Globus pallidus (tissue), 1 donor: ENCODE results near the gene C8A.

Experiments
- DNase-seq: peaks from one replicate; pipeline ENCODE4 v3.0.0-alpha.2; 2015; ENCODE audit warnings: low spot score

Gene C8A

DNA sequence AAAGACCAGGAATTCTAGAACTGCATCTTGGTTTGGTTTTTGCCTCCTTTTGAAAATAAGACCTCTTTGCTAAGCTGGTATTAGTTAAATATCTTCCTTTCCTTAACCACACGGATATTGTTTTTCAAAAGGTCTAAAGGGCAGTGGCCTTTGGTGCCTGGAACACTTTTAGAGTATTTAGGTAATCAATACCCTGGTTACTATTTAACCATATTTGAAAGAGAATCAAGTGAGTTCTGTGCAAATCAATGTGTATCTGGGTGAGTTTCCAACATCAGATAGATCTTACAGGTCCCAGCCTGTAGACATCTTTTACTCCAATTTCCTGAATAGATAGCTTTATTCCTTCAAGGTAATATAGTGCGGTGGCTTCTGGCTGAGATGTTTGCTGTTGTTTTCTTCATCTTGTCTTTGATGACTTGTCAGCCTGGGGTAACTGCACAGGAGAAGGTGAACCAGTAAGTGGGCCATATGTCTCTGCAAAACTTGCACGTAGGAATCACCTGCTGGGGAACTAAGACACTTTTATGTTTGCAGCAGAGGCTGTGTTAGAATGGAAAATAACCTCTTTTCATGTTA, at the start of gene C8A:
Gene C8A (plus strand): TSS at position 277 of the 579 bp plus-strand sequence. CDS start 105 bp downstream, at position 382.
- DNase-seq: no peak

DNA sequence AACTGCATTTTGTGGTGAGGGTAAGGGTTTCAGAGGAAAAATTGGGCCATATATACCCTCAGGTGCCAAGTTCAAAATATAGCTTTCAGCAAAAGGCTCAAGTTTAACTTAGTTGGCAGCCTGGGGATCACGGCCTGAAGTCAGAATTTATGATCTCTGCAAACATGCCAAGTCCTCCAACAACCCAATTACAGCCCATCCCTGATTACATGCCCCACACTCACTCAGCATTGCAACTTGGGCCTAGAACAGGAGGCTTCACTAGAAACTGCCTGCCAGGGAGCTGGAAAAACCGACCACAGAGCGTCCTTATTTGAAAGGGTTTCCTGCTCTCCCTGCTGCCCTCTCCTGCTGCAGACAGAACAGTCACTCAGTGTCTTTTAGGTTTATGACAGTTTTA, 47.8 kb upstream of the C8A start:
- no peak for DNase-seq

DNA sequence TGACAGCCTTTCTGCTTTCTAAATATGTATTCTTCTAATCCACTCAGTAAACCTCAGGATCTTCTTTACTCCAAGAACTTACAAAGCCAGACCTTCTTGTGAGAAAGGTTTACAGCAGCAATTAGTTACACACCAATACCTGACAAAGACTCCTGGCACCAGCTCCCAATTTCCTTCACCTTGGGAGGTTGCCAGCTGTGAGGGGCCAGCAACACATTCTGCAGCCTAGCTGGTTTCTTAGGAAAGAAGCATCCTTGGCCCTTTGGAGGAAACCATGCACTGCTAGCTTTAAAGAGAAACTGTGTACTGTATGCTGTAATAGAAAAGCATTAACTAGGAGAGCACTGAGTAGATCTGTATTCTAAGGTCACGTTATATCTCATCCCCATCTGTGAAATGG, 46.2 kb upstream of the C8A start:
- DNase-seq: peak; percentile 73

DNA sequence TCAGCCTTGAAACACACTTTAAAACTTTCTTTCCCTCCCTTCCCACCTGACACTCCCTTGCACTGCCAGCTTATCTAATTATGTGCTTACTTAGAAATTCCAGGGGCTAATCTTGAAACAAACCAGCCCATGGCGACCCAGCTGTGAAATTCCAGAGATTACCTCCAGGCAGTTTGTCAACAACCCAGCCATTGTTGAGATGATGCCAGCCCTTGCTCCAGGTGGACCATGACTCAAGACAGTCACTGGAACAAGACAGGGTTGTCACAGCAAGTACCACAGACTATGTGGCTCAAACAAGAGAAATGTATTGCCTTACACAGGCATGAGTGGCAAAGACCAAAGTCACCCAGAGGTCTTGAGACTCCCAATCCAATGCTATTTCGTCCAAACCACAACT, 43.3 kb upstream of the C8A start:
- no peak for DNase-seq

DNA sequence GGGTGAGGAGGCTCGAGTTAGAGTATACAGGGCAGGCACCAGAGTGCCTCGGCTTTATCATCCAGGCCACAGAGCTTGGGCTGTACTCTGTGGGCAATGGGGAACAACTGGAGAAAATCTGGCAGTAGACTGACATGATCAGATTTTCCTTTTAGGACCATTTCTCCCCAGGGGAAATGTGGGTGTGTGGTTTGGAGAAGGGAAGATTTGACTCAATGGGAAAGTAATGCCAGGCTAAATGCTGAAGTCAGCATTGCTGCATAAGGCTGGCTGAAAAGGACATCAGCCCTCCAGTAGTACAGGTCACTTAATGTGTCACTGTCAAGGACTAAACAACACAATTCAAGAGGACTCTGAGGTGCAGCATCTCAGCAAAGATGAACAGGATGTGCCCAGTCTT, 40.4 kb upstream of the C8A start:
- DNase-seq: no peak

DNA sequence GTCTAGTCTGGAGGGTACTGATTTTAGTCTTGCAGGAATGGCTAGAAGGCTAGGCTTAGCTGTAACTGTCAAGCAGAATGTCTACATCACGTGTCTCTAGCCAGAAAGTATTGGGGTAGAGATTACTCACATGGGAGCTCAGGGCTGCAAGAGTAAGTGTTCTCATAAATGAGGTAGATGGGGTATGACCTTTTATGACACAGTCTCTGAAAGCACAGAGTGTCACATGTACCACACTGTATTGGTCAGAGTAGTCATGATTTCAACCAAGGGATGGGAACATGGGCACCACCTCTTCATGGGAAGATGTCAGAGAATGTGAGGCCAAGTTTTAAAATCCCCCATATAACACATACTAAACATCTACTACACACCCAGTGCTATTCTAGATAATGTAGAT, 38.3 kb upstream of the C8A start:
- no peak for DNase-seq

DNA sequence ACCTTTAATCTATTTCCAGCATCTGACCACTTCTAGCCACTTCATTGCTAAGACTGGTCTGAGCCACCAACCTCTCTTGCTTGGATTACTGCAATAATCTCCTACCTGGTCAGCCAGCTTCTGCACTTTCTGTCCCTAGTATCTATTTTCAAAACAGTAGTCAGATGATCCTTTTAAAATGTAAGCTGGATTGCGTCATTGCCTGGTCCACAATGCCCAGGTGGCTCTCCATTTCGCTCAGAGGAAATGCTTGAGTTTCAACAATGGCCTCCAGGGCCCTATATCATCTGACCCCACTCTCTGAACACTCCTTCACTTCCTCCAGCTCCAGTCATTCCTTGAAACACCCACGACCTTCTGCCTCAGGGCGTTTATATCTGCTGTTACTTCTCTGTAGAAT, 37.7 kb upstream of the C8A start:
- DNase-seq: no peak

DNA sequence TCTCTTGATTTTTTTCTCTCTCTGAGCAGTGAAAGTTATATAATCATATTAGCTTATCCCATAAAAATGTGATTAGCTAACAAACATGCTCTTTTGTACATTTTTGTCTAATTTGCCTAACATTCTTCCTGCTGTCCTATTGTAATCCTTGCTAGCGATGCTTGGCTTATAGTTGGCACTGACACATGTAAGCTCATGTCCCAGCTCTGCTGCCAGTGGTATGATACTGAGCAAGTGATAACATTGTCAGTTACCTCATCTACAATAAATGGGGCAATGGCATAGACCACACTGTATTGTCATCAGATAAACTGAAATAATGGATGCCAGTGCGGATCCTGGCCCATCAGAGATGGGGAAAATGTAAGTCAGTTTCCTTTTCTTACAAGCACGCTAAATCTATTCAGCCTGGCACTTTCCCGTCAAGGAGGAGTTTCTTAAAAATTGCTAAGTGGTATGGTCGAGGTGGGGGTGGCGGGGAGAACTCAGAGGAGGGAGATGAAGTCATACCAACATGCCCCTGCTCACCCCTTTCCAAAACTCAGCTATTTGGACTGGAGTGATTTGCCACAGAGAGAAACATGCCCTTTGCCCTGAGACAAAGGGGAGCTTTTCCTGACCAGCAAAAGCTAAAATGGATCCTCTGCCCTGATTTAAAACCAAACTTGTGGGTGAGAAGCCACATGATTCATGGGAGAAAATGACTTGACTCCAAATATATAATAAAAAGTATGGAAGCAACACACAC, 36.7 kb upstream of the C8A start:
- no peak for DNase-seq

DNA sequence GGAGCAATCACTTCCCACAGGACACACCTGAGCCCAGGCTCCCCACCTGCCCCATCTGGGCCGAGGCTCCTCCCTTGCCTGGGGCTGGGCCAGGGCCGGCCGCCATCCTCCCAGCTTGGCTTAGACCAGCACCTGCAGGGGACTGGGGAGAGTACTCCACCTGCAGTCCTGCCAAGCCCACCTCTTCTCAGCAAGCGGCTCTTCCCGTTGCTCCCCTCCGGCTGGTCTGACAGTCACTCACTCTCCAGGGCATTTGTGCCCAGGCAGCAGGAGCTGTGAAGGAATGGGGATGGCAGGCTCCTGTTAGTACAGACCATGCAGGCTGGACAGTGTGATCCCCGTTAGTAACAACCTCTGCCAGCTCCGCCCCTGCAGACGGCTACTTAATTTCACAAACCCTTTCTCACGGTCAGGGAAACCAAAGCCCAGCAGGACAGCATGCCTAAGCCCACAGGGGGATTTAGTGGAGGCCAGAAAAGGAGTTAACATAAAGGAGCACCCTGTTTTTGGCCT, 35.2 kb upstream of the C8A start, which contains the start of gene FYB2:
Gene FYB2 (minus strand): TSS at position 18 of the 513 bp plus-strand sequence. CDS start 114 bp downstream, outside the sequence.
- DNase-seq: no peak

DNA sequence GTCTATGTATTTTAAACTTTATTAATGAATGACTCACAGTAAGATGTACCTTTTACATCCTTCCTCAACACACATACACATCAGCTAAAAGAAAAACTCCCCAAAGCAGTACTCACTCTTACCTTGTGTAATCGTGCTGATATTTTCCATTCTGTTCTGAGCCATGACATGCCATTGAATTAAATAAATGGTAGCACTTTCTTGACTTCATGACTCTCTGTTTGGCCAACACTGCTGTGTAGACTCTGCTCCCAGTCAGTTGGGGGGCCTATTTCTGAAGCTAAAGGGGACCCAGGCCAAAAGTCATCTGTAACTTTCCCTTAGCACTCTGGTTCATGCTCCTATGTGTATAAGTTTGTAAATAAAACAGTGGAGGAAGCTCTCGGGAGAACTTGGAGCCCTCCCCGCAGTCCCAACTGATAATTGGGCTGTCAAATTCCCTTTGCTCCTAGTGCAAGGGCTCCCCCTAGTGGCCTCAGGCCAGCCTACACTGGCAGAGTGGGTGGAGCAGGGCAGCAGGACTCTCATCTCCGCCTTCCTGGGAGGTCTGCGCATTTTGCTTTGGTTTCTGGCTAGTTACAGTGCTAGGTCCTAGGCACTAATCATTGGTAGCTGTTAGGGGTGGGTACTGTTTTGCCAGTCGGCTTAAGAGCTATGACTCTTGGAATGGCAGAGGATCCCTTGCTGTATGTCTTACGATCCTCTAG, 33.7 kb upstream of the C8A start:
- DNase-seq: peak; percentile 47

DNA sequence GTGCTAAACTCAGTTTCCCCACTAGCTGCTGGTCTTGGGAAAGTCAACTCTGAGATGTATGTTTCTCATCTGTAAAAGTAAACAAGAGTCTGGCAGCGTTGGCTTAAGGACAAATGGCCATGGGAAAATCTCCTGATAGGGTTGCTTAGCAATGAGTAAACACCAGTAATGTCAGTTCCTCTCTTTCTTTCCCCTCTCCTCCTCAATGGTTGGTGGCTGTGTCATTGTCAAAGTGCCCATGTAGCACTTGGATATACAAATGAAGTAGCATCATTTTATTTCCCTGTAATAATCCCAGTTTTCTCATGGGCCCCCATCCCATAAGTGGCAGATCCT, 33.2 kb upstream of the C8A start:
- DNase-seq: no peak

DNA sequence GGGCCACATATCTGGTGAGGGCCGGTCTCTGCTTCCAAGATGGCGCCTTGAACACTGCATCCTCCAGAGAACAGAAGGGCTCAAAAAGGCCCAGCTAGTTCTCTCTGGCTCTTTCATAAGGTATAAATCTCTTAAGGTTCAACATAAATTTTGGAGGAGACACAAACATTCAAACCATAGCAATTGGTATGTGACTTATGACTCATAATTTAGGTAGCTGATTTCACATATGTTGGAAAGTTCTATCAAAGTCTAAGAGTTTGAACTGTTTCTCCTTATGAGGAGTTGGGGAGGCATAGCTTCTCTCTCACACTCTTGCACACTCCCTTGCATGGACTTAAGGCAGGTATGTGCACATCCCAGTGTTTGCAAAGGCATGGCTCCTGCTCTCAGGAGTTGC, 30.3 kb upstream of the C8A start:
- DNase-seq: no peak

DNA sequence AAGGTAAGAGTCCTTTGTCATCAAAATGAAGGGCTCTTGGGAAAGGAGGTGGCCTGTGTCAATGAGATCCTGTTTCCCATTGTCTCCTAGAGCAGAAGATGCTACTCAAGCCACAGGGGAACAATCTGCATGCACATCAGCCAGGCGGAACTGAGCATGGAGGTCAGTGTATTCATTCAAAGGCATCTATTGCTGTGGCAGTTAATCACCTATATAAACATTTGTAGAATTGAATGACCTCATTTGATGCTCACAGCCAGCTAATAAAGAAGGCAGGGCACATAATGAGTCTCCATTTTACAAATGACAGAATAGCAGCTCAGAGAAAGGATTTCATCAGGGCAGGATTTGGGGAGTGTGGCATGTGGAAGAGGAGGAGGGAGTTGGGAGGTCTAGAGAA, 29.7 kb upstream of the C8A start:
- DNase-seq: no peak

DNA sequence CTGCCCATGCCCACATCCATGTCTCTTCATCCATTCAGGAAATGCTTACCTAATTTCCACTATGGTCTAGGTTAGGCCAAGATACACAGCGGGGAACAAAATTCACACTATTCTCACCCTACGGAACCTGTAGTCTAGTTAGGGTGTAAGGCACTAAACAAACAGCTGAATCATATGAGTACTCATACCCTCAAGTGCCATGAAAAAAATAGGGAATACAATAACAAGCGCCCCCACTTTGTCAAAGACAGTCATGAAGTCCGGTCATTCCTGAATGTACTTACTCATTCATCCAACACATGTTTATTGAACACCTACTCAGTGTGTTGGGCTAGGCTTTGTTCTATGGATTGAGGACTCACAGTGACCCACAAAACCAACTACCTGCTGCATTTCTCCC, 29.2 kb upstream of the C8A start:
- no peak for DNase-seq

DNA sequence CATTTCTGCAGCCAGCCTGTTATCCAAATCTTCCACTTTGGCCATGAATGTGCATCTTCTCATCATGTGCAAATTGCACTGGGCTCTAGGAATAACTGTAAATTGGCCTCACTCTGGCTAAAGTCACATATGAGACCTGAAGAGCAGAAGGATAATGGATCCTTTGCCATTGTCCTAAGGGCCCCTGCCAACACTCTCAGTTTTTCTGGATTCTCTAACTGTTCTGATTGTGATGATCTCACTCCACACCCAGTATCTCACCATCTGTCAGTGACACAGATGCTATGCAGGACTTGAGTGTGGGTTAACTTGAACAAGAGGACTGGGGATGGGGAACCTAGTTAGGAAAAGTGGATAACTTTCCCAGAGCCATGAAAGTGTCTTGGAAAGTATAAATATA, 26.9 kb upstream of the C8A start:
- no peak for DNase-seq

DNA sequence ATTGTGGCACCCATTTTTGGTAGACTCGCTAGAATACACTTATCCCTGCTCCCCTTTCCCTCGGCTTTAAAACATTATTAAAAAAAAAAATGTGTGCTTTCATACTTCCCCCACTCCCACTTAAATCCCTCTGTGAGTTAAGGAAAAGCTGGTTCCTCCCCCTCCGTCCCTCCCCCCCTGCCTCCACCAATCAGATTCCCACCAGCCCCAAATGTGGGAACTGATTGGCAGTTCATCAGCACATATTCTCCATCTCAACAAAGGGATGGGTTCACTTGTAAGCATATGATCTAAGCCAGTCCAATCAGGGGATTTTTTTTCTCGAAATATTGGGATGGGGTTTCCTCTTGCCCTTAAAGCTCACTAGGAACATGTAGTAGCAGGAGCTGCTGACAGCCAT, 24.5 kb upstream of the C8A start:
- DNase-seq: no peak

DNA sequence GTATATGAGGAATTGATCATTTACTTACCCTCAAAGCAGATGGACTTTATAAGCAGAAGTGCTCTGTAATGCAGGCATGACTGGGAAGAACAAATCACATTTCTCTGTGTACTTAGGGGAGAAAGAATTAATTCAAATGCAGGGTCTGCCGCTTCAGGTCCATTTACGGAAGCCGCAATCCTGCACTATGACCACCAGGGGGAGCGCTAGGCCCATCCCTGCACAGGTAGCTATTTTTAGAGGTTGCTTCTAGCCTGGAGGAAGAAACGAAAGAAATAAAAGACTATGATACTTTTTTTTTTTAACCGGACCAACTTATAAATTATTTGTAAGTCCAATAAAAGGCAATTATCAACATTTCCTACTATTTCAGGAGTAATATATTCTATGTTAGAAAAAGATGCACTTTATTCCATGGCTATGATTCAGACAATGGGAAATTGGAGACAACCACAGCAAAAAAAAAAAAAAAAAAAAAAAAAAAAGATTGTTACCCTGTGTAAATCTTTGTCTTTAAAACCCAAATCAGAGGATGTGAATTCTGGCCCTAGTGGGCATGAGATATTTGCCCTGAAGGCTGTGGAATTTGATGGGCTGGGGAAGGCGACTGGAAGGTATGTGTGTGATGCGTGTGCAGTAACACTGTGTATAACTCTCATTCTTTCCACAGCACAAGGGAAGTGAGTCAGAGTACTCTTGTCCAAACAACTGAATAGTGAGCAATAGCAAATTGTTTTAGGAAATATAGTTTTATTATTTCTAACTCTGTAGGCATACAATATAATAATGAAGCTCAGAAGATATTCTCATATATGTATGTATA, 22.5 kb upstream of the C8A start:
- peak; percentile 46 for DNase-seq

DNA sequence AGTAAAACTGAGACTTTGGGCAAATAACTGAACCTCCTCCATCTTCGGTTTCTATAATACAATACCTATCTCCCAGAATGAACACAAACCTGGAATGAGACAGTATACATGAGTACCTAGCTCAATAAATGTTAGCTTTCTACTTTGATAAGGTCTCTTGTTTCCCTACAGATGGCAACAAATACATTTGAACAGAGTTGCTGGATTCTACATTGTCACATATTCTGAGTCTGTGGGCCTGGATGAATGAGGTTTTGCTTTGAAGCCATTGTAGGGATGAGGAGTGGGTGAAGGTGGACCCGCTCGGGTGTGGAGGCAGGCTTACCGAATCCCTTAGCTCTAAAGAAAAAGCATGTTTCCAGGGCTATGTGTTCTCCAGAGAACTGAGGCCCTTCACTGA, 21.5 kb upstream of the C8A start:
- DNase-seq: no peak

DNA sequence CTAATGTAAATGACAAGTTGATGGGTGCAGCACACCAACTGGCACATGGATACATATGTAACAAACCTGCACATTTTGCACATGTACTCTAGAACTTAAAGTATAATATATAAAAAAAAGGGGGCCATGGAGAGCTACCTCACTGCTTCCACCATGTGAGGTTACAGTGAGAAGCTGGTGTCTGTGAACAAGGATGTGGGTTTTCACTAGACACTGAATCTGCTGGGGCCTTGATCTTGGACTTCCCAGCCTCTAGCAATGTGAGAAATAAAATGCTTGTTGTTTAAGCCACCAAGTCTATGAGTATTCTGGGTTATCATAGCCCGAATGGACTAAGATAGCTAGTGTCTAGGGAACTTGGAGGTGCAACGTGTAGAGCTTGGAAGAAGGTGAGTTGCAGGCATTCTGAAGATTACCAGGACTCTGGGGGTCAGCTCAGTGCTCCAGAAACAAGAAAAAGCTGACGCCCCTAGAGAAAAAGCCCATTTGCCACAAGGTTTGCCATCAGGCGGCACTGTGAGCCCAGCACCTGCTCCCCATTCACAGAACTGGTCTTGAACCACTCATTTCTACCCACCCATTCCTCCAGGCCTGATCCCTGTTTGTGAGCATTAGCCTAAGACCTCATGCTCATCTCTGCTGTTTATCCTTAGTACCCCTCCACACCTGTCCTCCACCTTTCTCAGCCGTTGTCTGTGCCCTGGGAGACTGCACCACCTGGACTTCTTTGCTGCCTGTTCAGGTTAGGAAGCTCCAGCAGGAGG, 20.3 kb upstream of the C8A start:
- DNase-seq: no peak

DNA sequence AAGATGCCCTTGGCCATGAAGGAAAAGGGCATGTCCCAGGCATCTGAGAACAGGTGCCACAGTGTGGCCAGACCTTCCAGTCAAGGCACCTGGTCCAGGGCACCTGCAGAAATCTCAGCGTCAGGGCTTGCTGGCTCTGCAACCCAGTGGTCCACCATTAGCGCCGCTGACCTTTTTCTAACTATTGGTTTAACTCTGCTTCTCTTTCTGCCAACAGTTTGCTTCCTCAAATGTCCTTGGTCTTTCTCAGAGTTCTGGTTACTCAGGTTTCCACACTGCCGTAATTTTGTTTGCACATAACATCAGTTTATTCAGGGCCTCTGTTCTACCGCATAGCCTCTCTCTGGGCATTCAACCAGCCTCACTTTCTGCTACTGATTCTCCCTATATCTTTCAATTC, 18.9 kb upstream of the C8A start:
- no peak for DNase-seq

DNA sequence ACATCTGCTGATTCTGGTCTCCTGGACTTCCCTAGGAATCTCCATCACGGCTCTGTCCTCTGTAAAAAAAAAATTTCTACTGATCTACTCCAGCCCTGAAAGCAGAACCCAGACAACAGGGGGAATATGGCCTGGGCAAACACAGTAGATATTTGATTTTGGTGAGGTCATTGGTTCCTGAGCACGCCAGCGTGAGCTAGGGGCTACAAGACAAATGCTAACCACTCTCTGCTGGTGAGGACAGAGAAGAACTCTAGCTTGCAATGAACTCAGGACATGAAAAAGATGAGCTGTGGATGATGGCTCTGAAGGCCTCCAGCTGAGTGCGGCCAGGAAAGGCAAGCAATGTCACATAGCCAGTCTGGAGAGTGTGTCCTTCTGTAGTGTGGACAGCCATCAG, 18.2 kb upstream of the C8A start:
- DNase-seq: no peak
